Measurements from ENCODE around the gene MS4A10. TPM values are rescaled to one million over a fixed set of nuclear protein-coding genes. Genes with fewer than 3 reads are reported as not detected.

The MS4A10 gene
- total and polyA plus RNA-seq, 2 donors (not counting 1 experiment from before 2014, with no cell fraction given): not detected

DNA sequence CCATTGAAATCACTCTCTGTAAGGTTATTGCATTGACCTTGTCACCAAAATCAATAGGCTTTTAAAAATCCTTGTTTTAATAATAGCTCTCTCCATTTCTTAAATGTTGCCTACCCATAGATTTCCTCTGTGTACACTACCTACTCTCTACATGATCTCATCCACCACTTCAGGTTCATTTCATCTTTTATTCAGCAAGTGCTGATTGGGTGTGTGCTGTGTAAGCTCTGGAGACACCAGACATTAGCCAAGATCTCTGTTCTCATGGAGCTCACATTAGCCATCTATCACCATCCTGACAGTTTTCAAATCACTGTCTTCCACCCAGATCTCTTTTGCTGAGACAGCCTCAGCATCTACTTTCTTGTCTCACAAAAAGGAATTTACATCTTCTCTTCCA is 4.4 kb upstream of the MS4A10 start:
- Histone ChIP-seq H3K9me3 (ENCODE audit: control extremely low read depth in 1 of 3, control insufficient read depth in 2 of 3, insufficient read depth in 1 of 3, low read length in 2 of 3) (no peaks in the 10 kb centered on the region), H2AFZ (ENCODE audit: insufficient read depth, low read depth, low read length, poor library complexity, severe bottlenecking) (no peak overlapping the region), H3K4me3 (ENCODE audit: control extremely low read depth in 1 of 5, extremely low read depth in 1 of 5, insufficient read depth in 1 of 5, low read depth in 2 of 5, low read length in 4 of 5) (no peak overlapping the region), H3K27ac (ENCODE audit: low read length in 2 of 2) (no peak overlapping the region), H3K79me2 (ENCODE audit: control insufficient read depth, insufficient read depth, low read length) (no peaks in the 10 kb centered on the region), H4K20me1 (ENCODE audit: control insufficient read depth, insufficient read depth, low read length, poor library complexity, severe bottlenecking) (no peaks in the 10 kb centered on the region), H3K4me1 (ENCODE audit: control insufficient read depth in 2 of 2, insufficient read depth in 2 of 2, low read length in 2 of 2) (no peaks in the 10 kb centered on the region), H3K9ac (ENCODE audit: low read length) (no peak overlapping the region), H3K27me3 (replicated peaks in 1 of 4; ENCODE audit: control extremely low read depth in 1 of 4, control insufficient read depth in 3 of 4, insufficient read depth in 4 of 4, low read length in 3 of 4) (no peaks in the 10 kb centered on the region), H3K36me3 (replicated peaks in 1 of 2; ENCODE audit: control extremely low read depth in 1 of 2, control insufficient read depth in 1 of 2, extremely low read depth in 1 of 2, insufficient read depth in 2 of 2, low read length in 1 of 2) (no peaks in the 10 kb centered on the region), H3K4me2 (replicated peaks; ENCODE audit: low read depth, low read length, poor library complexity, severe bottlenecking) (no peak overlapping the region)
- ChIA-PET POLR2A (no interaction called here), CTCF (interaction anchor here (0.6 to 9.5 kb wide), 4 partner anchors 11 to 23 kb away, joined by 3 to 102 read pairs (median 6); partner anchors contain the start of gene MS4A15)
- ATAC-seq (ENCODE audit: low read depth) (no peak), DNase-seq (no peak)
- Mint-ChIP-seq H3K4me3 (no peak overlapping the region), H3K27me3 (no peaks in the 10 kb centered on the region), H3K27ac (no peak overlapping the region), H3K4me1 (no peaks in the 10 kb centered on the region), H3K9me3 (ENCODE audit: insufficient read depth) (no peaks in the 10 kb centered on the region)
- TF ChIP-seq, protein P1, sequence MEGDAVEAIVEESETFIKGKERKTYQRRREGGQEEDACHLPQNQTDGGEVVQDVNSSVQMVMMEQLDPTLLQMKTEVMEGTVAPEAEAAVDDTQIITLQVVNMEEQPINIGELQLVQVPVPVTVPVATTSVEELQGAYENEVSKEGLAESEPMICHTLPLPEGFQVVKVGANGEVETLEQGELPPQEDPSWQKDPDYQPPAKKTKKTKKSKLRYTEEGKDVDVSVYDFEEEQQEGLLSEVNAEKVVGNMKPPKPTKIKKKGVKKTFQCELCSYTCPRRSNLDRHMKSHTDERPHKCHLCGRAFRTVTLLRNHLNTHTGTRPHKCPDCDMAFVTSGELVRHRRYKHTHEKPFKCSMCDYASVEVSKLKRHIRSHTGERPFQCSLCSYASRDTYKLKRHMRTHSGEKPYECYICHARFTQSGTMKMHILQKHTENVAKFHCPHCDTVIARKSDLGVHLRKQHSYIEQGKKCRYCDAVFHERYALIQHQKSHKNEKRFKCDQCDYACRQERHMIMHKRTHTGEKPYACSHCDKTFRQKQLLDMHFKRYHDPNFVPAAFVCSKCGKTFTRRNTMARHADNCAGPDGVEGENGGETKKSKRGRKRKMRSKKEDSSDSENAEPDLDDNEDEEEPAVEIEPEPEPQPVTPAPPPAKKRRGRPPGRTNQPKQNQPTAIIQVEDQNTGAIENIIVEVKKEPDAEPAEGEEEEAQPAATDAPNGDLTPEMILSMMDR (IDR thresholded peaks at IDR 0.05): no peak
- no peak for TF ChIP-seq EZH2 (IDR thresholded peaks at IDR 0.05; ENCODE audit: borderline replicate concordance, insufficient read depth, low read depth, low read length, poor library complexity, severe bottlenecking)
- intact Hi-C loops (cut with micrococcal nuclease): no loop called here

DNA sequence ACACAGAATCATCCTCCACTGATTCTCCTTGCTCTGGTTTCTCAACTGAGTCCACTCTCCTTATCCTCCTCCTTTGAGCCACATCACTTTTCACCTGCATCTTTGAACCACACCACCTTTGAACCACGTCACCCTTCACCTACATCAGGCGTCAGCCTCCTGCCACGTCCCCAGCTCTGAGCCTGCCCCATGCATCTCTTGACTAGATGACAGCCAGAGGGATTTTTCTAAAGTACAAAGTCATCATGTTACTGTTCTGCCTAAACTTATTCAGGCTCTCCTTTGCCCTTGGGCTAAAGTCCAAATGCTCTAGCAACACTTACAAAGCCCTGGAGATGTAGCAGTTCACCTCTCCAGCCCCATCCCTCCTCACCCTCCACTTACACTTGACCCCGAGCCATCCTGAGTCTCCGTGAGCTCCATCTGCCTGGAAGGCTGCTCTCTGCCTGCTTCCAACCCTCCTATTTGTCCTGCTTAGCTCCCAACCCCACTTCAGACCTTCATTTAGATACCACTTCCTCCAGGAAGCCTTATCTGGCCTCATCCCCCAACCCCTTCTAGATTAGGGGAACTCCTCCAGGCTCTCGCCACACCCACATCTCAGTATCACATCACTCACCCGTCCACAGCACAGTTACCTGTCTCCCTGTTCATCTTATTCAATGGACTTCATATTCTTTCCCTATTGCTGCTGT is 3.7 kb upstream of the MS4A10 start:
- Histone ChIP-seq H3K4me1 (ENCODE audit: control insufficient read depth in 2 of 2, insufficient read depth in 2 of 2, low read length in 2 of 2) (no peaks in the 10 kb centered on the region), H2AFZ (ENCODE audit: insufficient read depth, low read depth, low read length, poor library complexity, severe bottlenecking) (no peak overlapping the region), H3K36me3 (replicated peaks in 1 of 2; ENCODE audit: control extremely low read depth in 1 of 2, control insufficient read depth in 1 of 2, extremely low read depth in 1 of 2, insufficient read depth in 2 of 2, low read length in 1 of 2) (no peaks in the 10 kb centered on the region), H3K27ac (ENCODE audit: low read length in 2 of 2) (no peak overlapping the region), H3K79me2 (ENCODE audit: control insufficient read depth, insufficient read depth, low read length) (no peaks in the 10 kb centered on the region), H3K4me3 (ENCODE audit: control extremely low read depth in 1 of 5, extremely low read depth in 1 of 5, insufficient read depth in 1 of 5, low read depth in 2 of 5, low read length in 4 of 5) (no peak overlapping the region), H3K9me3 (ENCODE audit: control extremely low read depth in 1 of 3, control insufficient read depth in 2 of 3, insufficient read depth in 1 of 3, low read length in 2 of 3) (no peaks in the 10 kb centered on the region), H3K27me3 (replicated peaks in 1 of 4; ENCODE audit: control extremely low read depth in 1 of 4, control insufficient read depth in 3 of 4, insufficient read depth in 4 of 4, low read length in 3 of 4) (no peaks in the 10 kb centered on the region), H4K20me1 (ENCODE audit: control insufficient read depth, insufficient read depth, low read length, poor library complexity, severe bottlenecking) (no peaks in the 10 kb centered on the region), H3K9ac (ENCODE audit: low read length) (no peak overlapping the region), H3K4me2 (replicated peaks; ENCODE audit: low read depth, low read length, poor library complexity, severe bottlenecking) (no peak overlapping the region)
- 80% methylated on average over 7 of the region's 7 CpGs for WGBS (ENCODE audit: insufficient coverage)
- ChIA-PET CTCF (interaction anchor here (1.5 to 9.5 kb wide), 3 partner anchors 17 to 24 kb away, joined by 4 to 102 read pairs (median 6); partner anchors contain the start of gene MS4A15), POLR2A (no interaction called here)
- no peak overlapping the region for H3K27ac Mint-ChIP-seq
- H3K9me3 Mint-ChIP-seq (ENCODE audit: insufficient read depth): no peaks in the 10 kb centered on the region
- no peak overlapping the region for H3K4me3 Mint-ChIP-seq
- ATAC-seq (ENCODE audit: low read depth) (no peak), DNase-seq (no peak)
- H3K4me1 Mint-ChIP-seq: no peaks in the 10 kb centered on the region
- no peaks in the 10 kb centered on the region for H3K27me3 Mint-ChIP-seq
- intact Hi-C loops (cut with micrococcal nuclease): no loop called here
- TF ChIP-seq, protein P1 (IDR thresholded peaks at IDR 0.05): no peak
- no peak for TF ChIP-seq EZH2 (IDR thresholded peaks at IDR 0.05; ENCODE audit: borderline replicate concordance, insufficient read depth, low read depth, low read length, poor library complexity, severe bottlenecking)

All from B cell (primary cell).